H7 (cell line): ENCODE data around the gene POLR2L. TPM values are rescaled to one million over a fixed set of nuclear protein-coding genes. Genes with fewer than 3 reads are reported as not detected.

Experiments
- DNase-seq: peaks from one replicate; pipeline ENCODE4 v3.0.0; 2012
- H3K27me3 ChIP-seq: 2 replicates; pipeline ENCODE4 v1.6.0; 2011; ENCODE audit warnings: mild to moderate bottlenecking, low read length; ENCODE audit not compliant: control insufficient read depth, insufficient read depth
- H3K36me3 ChIP-seq: replicated peaks from 2 replicates; pipeline ENCODE4 v1.5.1; 2011; ENCODE audit warnings: low read length; ENCODE audit not compliant: control insufficient read depth, insufficient read depth
- H3K4me3 ChIP-seq: 2 replicates; pipeline ENCODE4 v1.5.1; 2011; ENCODE audit warnings: low read depth, mild to moderate bottlenecking, control low read depth, low read length, moderate library complexity; ENCODE audit not compliant: insufficient read depth
- total RNA-seq: library from RNA; depleted of rRNA; stranded (reverse); fragments of >200 nt; shearing (Covaris generic); gene quantifications from 2 replicates; pipeline ENCODE4 v1.2.3, GENCODE V29; 2014

POLR2L gene
- total RNA-seq, 1 experiment from 2014 or later = 135 TPM

GRCh38 chr11:854601-855329 is 12.4 kb upstream of the POLR2L start:
- Histone ChIP-seq H3K27me3 (peaks cover 2% of the 10 kb centered on the region; the same call in 1 of the 2 replicates), H3K4me3 (no peak overlapping the region), H3K36me3 (no peaks in the 10 kb centered on the region)
- peak; percentile 69 for DNase-seq

GRCh38 chr11:853682-854448 is 11.5 kb upstream of the POLR2L start:
- H3K4me3 ChIP-seq = no peak overlapping the region
- H3K36me3 ChIP-seq = no peaks in the 10 kb centered on the region
- DNase-seq = peak; percentile 73
- H3K27me3 ChIP-seq = peaks cover 2% of the 10 kb centered on the region; the same call in 1 of the 2 replicates

GRCh38 chr11:852762-853161 is 10.4 kb upstream of the POLR2L start:
- Histone ChIP-seq H3K27me3 (peaks cover 4% of the 10 kb centered on the region), H3K36me3 (no peaks in the 10 kb centered on the region)
- DNase-seq = no peak

GRCh38 chr11:850775-851763 is 8.7 kb upstream of the POLR2L start:
- peak overlapping the region; percentile 61 for H3K4me3 ChIP-seq
- peak; percentile 94 for DNase-seq

More at GRCh38 chr11:852762-853161, 10.4 kb upstream of the POLR2L start:
- H3K4me3 ChIP-seq = no peak overlapping the region

GRCh38 chr11:849951-850774 is 7.8 kb upstream of the POLR2L start:
- H3K36me3 ChIP-seq = no peaks in the 10 kb centered on the region
- peak overlapping the region; percentile 61 for H3K4me3 ChIP-seq
- DNase-seq = peak; percentile 86
- H3K27me3 ChIP-seq = peaks cover 4% of the 10 kb centered on the region

More at GRCh38 chr11:850775-851763, 8.7 kb upstream of the POLR2L start:
- H3K27me3 ChIP-seq = peaks cover 4% of the 10 kb centered on the region
- H3K36me3 ChIP-seq = no peaks in the 10 kb centered on the region

- no peaks in the 10 kb centered on the region for H3K36me3 ChIP-seq
- DNase-seq = peak; percentile 100
- H3K4me3 ChIP-seq = peak overlapping the region; percentile 47
- peaks cover 4% of the 10 kb centered on the region for H3K27me3 ChIP-seq
Observed at GRCh38 chr11:849104-849824, 6.9 kb upstream of the POLR2L start.

- peaks cover 4% of the 10 kb centered on the region for H3K27me3 ChIP-seq
- DNase-seq = peak; percentile 94
- no peak overlapping the region; the same call in 1 of the 2 replicates for H3K4me3 ChIP-seq
- H3K36me3 ChIP-seq = no peaks in the 10 kb centered on the region
Observed at GRCh38 chr11:848380-848931, 6.1 kb upstream of the POLR2L start.

GRCh38 chr11:847876-848275 is 5.5 kb upstream of the POLR2L start:
- H3K36me3 ChIP-seq = no peaks in the 10 kb centered on the region
- no peak overlapping the region for H3K4me3 ChIP-seq
- peaks cover 4% of the 10 kb centered on the region for H3K27me3 ChIP-seq
- no peak for DNase-seq

GRCh38 chr11:846496-847098 is 4.3 kb upstream of the POLR2L start:
- DNase-seq = no peak
- no peaks in the 10 kb centered on the region for H3K36me3 ChIP-seq
- H3K4me3 ChIP-seq = no peak overlapping the region
- peaks cover 4% of the 10 kb centered on the region for H3K27me3 ChIP-seq

GRCh38 chr11:845872-846495 is 3.7 kb upstream of the POLR2L start:
- Histone ChIP-seq H3K27me3 (peaks cover 4% of the 10 kb centered on the region), H3K4me3 (no peak overlapping the region), H3K36me3 (no peaks in the 10 kb centered on the region)
- DNase-seq = no peak

GRCh38 chr11:844693-845644 is 2.6 kb upstream of the POLR2L start:
- Histone ChIP-seq H3K4me3 (peak overlapping the region; percentile 70), H3K36me3 (peaks cover 5% of the 10 kb centered on the region)
- peak; percentile 97 for DNase-seq

More at GRCh38 chr11:844693-845644, 2.6 kb upstream of the POLR2L start:
- peaks cover 2% of the 10 kb centered on the region; the same call in 1 of the 2 replicates for H3K27me3 ChIP-seq
